ENCODE data around the gene ZNF274. TPM values are rescaled to one million over a fixed set of nuclear protein-coding genes. Genes with fewer than 3 reads are reported as not detected.
"Not testable (repeated sequence)": the region's sequence is repeated elsewhere in the genome, so short reads cannot be mapped to it uniquely, and the experiment has no call there.

The ZNF274 gene
- 11.0 TPM for total RNA-seq

DNA sequence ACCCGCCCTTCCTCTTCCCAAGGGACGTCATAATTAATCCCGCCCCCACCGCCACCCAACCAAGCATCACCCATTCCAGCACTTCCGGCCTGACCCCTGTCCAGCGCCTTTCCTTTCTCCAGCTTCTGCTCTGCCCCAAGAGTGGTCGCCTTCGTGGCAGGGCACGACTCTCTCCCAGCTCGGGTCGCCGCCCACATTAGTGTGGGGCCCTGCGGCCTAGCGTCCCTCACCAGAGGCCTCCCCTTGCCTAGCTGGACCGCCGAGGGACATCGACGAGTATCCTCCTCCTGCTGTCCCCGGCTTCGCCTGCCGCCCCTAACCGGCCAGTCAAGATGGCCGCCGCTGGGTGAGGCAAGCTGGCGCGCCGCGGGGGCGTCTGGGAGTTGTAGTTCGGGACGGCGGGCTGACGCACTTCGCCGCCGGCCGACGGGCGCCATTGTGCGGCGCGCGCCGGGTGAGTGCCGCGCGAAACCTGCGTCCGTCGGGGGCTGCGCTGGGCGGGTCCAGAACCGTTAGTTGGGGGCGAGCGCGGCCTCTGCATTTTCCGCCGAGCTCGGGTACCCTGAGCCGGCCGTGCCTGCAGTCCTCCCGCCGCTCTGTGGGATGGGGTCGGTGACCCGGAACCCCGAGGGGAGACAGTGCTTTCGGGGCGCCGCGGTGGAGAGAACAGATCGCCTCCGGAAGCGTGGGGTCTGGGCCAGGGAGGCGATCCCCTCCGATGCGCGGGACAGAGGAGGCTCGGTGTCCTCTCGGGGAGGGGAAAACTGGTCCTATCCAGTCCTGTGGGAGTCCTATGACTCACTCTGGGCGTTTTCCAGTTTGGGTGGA is at the start of gene ZNF274:
Gene ZNF274, plus strand, starts transcription at position 73 of the 828 bp plus-strand sequence. CDS start 905 bp downstream, outside the sequence.
- Histone ChIP-seq H3K27me3 (ENCODE audit: control insufficient read depth in 3 of 3, insufficient read depth in 3 of 3, low read length in 3 of 3) (no peaks in the 10 kb centered on the region), H3K36me3 (ENCODE audit: control insufficient read depth in 3 of 3, insufficient read depth in 3 of 3, low read length in 3 of 3) (peaks cover 30 to 44% (median 35%) of the 10 kb centered on the region in 3 donors), H3K9ac (ENCODE audit: low read depth in 1 of 3, low read length in 3 of 3) (peak within 1 kb of the TSS; percentile 88 to 97 (median 95)), H3K9me3 (ENCODE audit: control insufficient read depth in 3 of 3, low read length in 3 of 3) (peaks cover 37 to 53% (median 45%) of the 10 kb centered on the region in 3 donors), H3K4me1 (ENCODE audit: control insufficient read depth in 3 of 3, insufficient read depth in 3 of 3, low read length in 3 of 3) (peaks cover 5 to 18% (median 8%) of the 10 kb centered on the region in 3 donors), H3K4me3 (ENCODE audit: low read length in 3 of 3) (peak within 1 kb of the TSS; percentile 84 to 99 (median 95)), H3K27ac (ENCODE audit: low read depth, low read length) (peak within 1 kb of the TSS; percentile 99)

- Histone ChIP-seq H3K4me1 (ENCODE audit: control insufficient read depth in 3 of 3, insufficient read depth in 3 of 3, low read length in 3 of 3) (no peaks in the 10 kb centered on the region), H3K9me3 (ENCODE audit: control insufficient read depth in 3 of 3, low read length in 3 of 3) (peaks cover 21 to 47% (median 26%) of the 10 kb centered on the region in 3 donors), H3K36me3 (ENCODE audit: control insufficient read depth in 3 of 3, insufficient read depth in 3 of 3, low read length in 3 of 3) (peaks cover 35 to 70% (median 36%) of the 10 kb centered on the region in 3 donors)
These were observed 48.6 kb upstream of the ZNF274 start for GRCh38 chr19:58134244-58134643.

GRCh38 chr19:58145849-58146248 is 37.0 kb upstream of the ZNF274 start:
- H3K9me3 ChIP-seq (ENCODE audit: control insufficient read depth in 3 of 3, low read length in 3 of 3), result peaks cover 7 to 15% (median 9%) of the 10 kb centered on the region in 3 donors
- H3K27me3 ChIP-seq (ENCODE audit: control insufficient read depth in 3 of 3, insufficient read depth in 3 of 3, low read length in 3 of 3), result no peaks in the 10 kb centered on the region
- H3K4me3 ChIP-seq (ENCODE audit: low read length in 3 of 3), result peak overlapping the region in 1 of 3 donors; percentile 46
- H3K27ac ChIP-seq (ENCODE audit: low read depth, low read length), result no peak overlapping the region
- peaks cover 0 to 7% (median 5%) of the 10 kb centered on the region in 3 donors for H3K4me1 ChIP-seq (ENCODE audit: control insufficient read depth in 3 of 3, insufficient read depth in 3 of 3, low read length in 3 of 3)
- no peak overlapping the region for H3K9ac ChIP-seq (ENCODE audit: low read depth in 1 of 3, low read length in 3 of 3)
- peaks cover 9 to 23% (median 14%) of the 10 kb centered on the region in 3 donors for H3K36me3 ChIP-seq (ENCODE audit: control insufficient read depth in 3 of 3, insufficient read depth in 3 of 3, low read length in 3 of 3)

More at GRCh38 chr19:58134244-58134643, 48.6 kb upstream of the ZNF274 start:
- no peak overlapping the region for H3K27ac ChIP-seq (ENCODE audit: low read depth, low read length)
- H3K4me3 ChIP-seq (ENCODE audit: low read length in 3 of 3), result peak overlapping the region in 1 of 3 donors; percentile 9
- no peak overlapping the region for H3K9ac ChIP-seq (ENCODE audit: low read depth in 1 of 3, low read length in 3 of 3)
- H3K27me3 ChIP-seq (ENCODE audit: control insufficient read depth in 3 of 3, insufficient read depth in 3 of 3, low read length in 3 of 3), result no peaks in the 10 kb centered on the region

DNA sequence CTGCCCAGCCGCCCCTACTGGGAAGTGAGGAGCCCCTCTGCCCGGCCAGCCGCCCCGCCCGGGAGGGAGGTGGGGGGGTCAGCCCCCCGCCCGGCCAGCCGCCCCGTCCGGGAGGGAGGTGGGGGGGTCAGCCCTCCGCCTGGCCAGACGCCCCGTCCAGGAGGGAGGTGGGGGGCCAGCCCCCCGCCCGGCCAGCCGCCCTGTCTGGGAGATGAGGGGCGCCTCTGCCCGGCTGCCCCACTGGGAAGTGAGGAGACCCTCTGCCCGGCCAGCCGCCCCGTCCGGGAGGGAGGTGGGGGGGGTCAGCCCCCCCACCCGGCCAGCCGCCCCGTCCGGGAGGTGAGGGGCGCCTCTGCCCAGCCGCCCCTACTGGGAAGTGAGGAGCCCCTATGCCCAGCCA is 35.4 kb upstream of the ZNF274 start:
- not testable (repeated sequence) for H3K9me3 ChIP-seq (ENCODE audit: control insufficient read depth in 3 of 3, low read length in 3 of 3); H3K9ac ChIP-seq (ENCODE audit: low read depth in 1 of 3, low read length in 3 of 3); H3K4me3 ChIP-seq (ENCODE audit: low read length in 3 of 3); H3K4me1 ChIP-seq (ENCODE audit: control insufficient read depth in 3 of 3, insufficient read depth in 3 of 3, low read length in 3 of 3); H3K27ac ChIP-seq (ENCODE audit: low read depth, low read length); H3K27me3 ChIP-seq (ENCODE audit: control insufficient read depth in 3 of 3, insufficient read depth in 3 of 3, low read length in 3 of 3)
- peaks cover 6 to 10% (median 8%) of the 10 kb centered on the region in 3 donors for H3K36me3 ChIP-seq (ENCODE audit: control insufficient read depth in 3 of 3, insufficient read depth in 3 of 3, low read length in 3 of 3)

DNA sequence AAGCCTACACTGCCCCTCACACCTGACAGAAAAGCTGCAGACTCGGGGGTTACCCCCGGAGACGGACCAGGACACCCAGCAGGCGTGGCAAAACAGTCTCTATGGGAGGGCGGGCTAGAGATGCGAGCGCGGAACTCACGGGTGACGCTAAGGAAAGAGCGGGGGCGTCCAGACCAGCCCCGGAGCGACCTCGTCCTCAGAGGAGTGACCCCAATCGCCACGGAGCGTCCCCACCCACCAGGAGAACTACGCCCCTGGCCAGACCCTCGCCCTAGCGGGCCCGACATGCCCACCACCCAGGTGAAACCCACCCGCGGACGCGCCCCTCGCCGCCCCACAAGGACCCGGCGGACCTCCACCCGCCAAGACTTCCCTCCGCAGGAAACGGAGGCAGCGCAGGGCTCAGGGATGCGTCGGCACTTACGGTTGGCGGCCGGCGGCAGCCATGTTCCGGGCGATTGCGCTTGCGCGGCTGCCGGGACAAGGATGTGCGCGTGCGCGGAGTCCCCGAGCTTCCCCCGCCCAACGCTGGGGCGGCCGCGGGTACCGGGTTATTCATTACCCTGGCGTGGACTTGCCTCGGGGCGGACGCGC is 32.4 kb upstream of the ZNF274 start, which contains the start of gene ZNF329:
Gene ZNF329, minus strand, starts transcription at position 462 of the 594 bp plus-strand sequence. CDS start 21,286 bp downstream, outside the sequence.
- Histone ChIP-seq H3K9me3 (ENCODE audit: control insufficient read depth in 3 of 3, low read length in 3 of 3) (peaks cover 0 to 8% (median 3%) of the 10 kb centered on the region in 3 donors), H3K4me3 (ENCODE audit: low read length in 3 of 3) (peak within 1 kb of the TSS; percentile 73 to 82 (median 78)), H3K27me3 (ENCODE audit: control insufficient read depth in 3 of 3, insufficient read depth in 3 of 3, low read length in 3 of 3) (peaks cover 0 to 4% (median 0%) of the 10 kb centered on the region in 3 donors), H3K9ac (ENCODE audit: low read depth in 1 of 3, low read length in 3 of 3) (peak within 1 kb of the TSS; percentile 77 to 79 (median 79)), H3K27ac (ENCODE audit: low read depth, low read length) (peak within 1 kb of the TSS; percentile 40), H3K36me3 (ENCODE audit: control insufficient read depth in 3 of 3, insufficient read depth in 3 of 3, low read length in 3 of 3) (peaks cover 0 to 4% (median 2%) of the 10 kb centered on the region in 3 donors), H3K4me1 (ENCODE audit: control insufficient read depth in 3 of 3, insufficient read depth in 3 of 3, low read length in 3 of 3) (peaks cover 5 to 18% (median 17%) of the 10 kb centered on the region in 3 donors)

DNA sequence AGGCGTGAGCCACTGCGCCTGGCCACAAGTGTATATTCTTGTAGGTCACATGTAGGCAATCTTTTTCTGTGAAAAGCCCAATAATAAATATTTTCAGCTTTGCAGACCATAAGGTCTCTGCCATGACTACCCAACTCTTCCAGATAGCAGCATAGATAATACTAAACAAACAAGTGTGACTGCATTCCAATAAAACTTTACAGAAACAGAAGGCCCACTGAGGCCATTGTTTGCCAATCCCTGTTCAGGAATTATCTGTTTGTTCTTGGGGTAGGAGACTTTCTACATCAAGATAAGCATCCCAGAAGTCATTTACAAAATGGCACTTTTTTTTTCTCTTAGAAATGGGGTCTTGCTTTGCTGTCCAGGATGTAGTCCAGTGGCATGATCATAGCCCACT is 29.5 kb upstream of the ZNF274 start:
- peaks cover 5 to 18% (median 17%) of the 10 kb centered on the region in 3 donors for H3K4me1 ChIP-seq (ENCODE audit: control insufficient read depth in 3 of 3, insufficient read depth in 3 of 3, low read length in 3 of 3)

DNA sequence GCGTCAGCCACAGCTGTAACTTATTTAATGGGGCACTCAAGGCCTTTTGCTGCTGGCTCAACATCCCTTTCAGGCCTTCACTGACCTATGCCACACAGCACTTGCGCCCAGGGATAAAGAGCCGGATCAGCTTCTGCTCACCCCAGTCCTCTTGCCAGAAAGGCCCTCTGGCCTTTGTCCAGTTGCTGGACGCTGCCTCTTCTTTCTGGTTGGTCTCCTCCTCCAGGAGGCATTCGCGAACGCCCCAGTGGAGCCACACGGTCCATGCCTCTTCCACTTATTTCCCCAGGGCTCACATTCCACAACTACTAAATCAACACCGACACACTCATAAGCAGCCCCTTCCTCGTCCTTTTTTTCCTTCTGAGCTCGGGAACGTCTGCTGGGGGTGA is 28.6 kb upstream of the ZNF274 start:
- peak overlapping the region; percentile 78 for H3K27ac ChIP-seq (ENCODE audit: low read depth, low read length)
- H3K9ac ChIP-seq (ENCODE audit: low read depth in 1 of 3, low read length in 3 of 3), result peak overlapping the region; percentile 71 to 87 (median 82)
- H3K9me3 ChIP-seq (ENCODE audit: control insufficient read depth in 3 of 3, low read length in 3 of 3), result peaks cover 0 to 4% (median 0%) of the 10 kb centered on the region in 3 donors
- H3K27me3 ChIP-seq (ENCODE audit: control insufficient read depth in 3 of 3, insufficient read depth in 3 of 3, low read length in 3 of 3), result peaks cover 0 to 4% (median 0%) of the 10 kb centered on the region in 3 donors
- H3K4me1 ChIP-seq (ENCODE audit: control insufficient read depth in 3 of 3, insufficient read depth in 3 of 3, low read length in 3 of 3), result peaks cover 5 to 18% (median 17%) of the 10 kb centered on the region in 3 donors
- H3K4me3 ChIP-seq (ENCODE audit: low read length in 3 of 3), result peak overlapping the region; percentile 77 to 82 (median 82)
- H3K36me3 ChIP-seq (ENCODE audit: control insufficient read depth in 3 of 3, insufficient read depth in 3 of 3, low read length in 3 of 3), result peaks cover 0 to 2% (median 0%) of the 10 kb centered on the region in 3 donors

More for the DNA sequence above, 29.5 kb upstream of the ZNF274 start:
- Histone ChIP-seq H3K27me3 (ENCODE audit: control insufficient read depth in 3 of 3, insufficient read depth in 3 of 3, low read length in 3 of 3) (peaks cover 0 to 4% (median 0%) of the 10 kb centered on the region in 3 donors), H3K4me3 (ENCODE audit: low read length in 3 of 3) (peak overlapping the region in 1 of 3 donors; percentile 82), H3K9ac (ENCODE audit: low read depth in 1 of 3, low read length in 3 of 3) (no peak overlapping the region), H3K27ac (ENCODE audit: low read depth, low read length) (no peak overlapping the region), H3K36me3 (ENCODE audit: control insufficient read depth in 3 of 3, insufficient read depth in 3 of 3, low read length in 3 of 3) (peaks cover 0 to 2% (median 2%) of the 10 kb centered on the region in 3 donors), H3K9me3 (ENCODE audit: control insufficient read depth in 3 of 3, low read length in 3 of 3) (peaks cover 0 to 4% (median 0%) of the 10 kb centered on the region in 3 donors)

- H3K36me3 ChIP-seq (ENCODE audit: control insufficient read depth in 3 of 3, insufficient read depth in 3 of 3, low read length in 3 of 3), result peaks cover 0 to 2% (median 0%) of the 10 kb centered on the region in 3 donors
- H3K4me3 ChIP-seq (ENCODE audit: low read length in 3 of 3), result peak overlapping the region; percentile 77 to 82 (median 82)
- H3K27me3 ChIP-seq (ENCODE audit: control insufficient read depth in 3 of 3, insufficient read depth in 3 of 3, low read length in 3 of 3), result peaks cover 0 to 4% (median 0%) of the 10 kb centered on the region in 3 donors
- H3K9me3 ChIP-seq (ENCODE audit: control insufficient read depth in 3 of 3, low read length in 3 of 3), result peaks cover 0 to 4% (median 0%) of the 10 kb centered on the region in 3 donors
- H3K9ac ChIP-seq (ENCODE audit: low read depth in 1 of 3, low read length in 3 of 3), result peak overlapping the region; percentile 71 to 87 (median 82)
- peaks cover 5 to 17% (median 16%) of the 10 kb centered on the region in 3 donors for H3K4me1 ChIP-seq (ENCODE audit: control insufficient read depth in 3 of 3, insufficient read depth in 3 of 3, low read length in 3 of 3)
- peak overlapping the region; percentile 78 for H3K27ac ChIP-seq (ENCODE audit: low read depth, low read length)
These were observed 27.9 kb upstream of the ZNF274 start for GRCh38 chr19:58154679-58155648.

Data from skeletal muscle tissue (tissue), 4 donors.